Umbilical cord (tissue), 2 donors: ENCODE results near the gene JPH2. TPM values are rescaled to one million over a fixed set of nuclear protein-coding genes. Genes with fewer than 3 reads are reported as not detected.
A peak's percentile ranks its signal among the peaks of the same experiment; 100 is the strongest.

ENCODE experiments used
- DNase-seq: peaks from one replicate; pipeline ENCODE4 v3.0.0-alpha.2; 2015; ENCODE audit warnings: low spot score
- total RNA-seq: library from RNA; depleted of rRNA; stranded (reverse); fragments of >200 nt; gene quantifications from one replicate; pipeline ENCODE4 v1.2.3, GENCODE V29; 2014; ENCODE audit warnings: low replicate concordance; ENCODE audit not compliant: insufficient read depth

The JPH2 gene
- total RNA-seq, 1 donor from 2014 or later, result 129 TPM

- DNase-seq, result no peak
Observed at GRCh38 chr20:44075950-44076232, 111.1 kb downstream of the JPH2 start.

- DNase-seq, result no peak
Observed at GRCh38 chr20:44075191-44075949, 111.6 kb downstream of the JPH2 start.

- DNase-seq, result peak; percentile 23
Observed at GRCh38 chr20:44074252-44075151, 112.5 kb downstream of the JPH2 start.

- DNase-seq, result no peak
Observed at GRCh38 chr20:44073675-44074071, 113.3 kb downstream of the JPH2 start.

GRCh38 chr20:44073011-44073674 lies 113.8 kb downstream of the JPH2 start:
- no peak for DNase-seq

- DNase-seq, result no peak
Observed at GRCh38 chr20:44072384-44072783, 114.6 kb downstream of the JPH2 start.

GRCh38 chr20:44071526-44072111 lies 115.4 kb downstream of the JPH2 start:
- no peak for DNase-seq

- no peak for DNase-seq
Observed at GRCh38 chr20:44071057-44071456, 115.9 kb downstream of the JPH2 start.

GRCh38 chr20:44070139-44070900 lies 116.7 kb downstream of the JPH2 start:
- no peak for DNase-seq

GRCh38 chr20:44069203-44070011 lies 117.6 kb downstream of the JPH2 start:
- DNase-seq, result no peak

- no peak for DNase-seq
Observed at GRCh38 chr20:44068316-44069201, 118.4 kb downstream of the JPH2 start.

GRCh38 chr20:44067650-44068081 lies 119.3 kb downstream of the JPH2 start:
- no peak for DNase-seq

GRCh38 chr20:44066645-44067606 lies 120.1 kb downstream of the JPH2 start:
- DNase-seq, result no peak

GRCh38 chr20:44065401-44066340 lies 121.3 kb downstream of the JPH2 start:
- DNase-seq, result no peak

- DNase-seq, result no peak
Observed at GRCh38 chr20:44064501-44065400, 122.2 kb downstream of the JPH2 start.
